EH (cell line): ENCODE results near the gene GLOD4.
"Not testable (repeated sequence)": the region's sequence is repeated elsewhere in the genome, so short reads cannot be mapped to it uniquely, and the experiment has no call there.

ENCODE experiments used
- DNase-seq: peaks from one replicate; pipeline ENCODE4 v3.0.0-alpha.2; 2015; ENCODE audit warnings: low read depth

The GLOD4 gene, protein sequence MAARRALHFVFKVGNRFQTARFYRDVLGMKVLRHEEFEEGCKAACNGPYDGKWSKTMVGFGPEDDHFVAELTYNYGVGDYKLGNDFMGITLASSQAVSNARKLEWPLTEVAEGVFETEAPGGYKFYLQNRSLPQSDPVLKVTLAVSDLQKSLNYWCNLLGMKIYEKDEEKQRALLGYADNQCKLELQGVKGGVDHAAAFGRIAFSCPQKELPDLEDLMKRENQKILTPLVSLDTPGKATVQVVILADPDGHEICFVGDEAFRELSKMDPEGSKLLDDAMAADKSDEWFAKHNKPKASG

DNA sequence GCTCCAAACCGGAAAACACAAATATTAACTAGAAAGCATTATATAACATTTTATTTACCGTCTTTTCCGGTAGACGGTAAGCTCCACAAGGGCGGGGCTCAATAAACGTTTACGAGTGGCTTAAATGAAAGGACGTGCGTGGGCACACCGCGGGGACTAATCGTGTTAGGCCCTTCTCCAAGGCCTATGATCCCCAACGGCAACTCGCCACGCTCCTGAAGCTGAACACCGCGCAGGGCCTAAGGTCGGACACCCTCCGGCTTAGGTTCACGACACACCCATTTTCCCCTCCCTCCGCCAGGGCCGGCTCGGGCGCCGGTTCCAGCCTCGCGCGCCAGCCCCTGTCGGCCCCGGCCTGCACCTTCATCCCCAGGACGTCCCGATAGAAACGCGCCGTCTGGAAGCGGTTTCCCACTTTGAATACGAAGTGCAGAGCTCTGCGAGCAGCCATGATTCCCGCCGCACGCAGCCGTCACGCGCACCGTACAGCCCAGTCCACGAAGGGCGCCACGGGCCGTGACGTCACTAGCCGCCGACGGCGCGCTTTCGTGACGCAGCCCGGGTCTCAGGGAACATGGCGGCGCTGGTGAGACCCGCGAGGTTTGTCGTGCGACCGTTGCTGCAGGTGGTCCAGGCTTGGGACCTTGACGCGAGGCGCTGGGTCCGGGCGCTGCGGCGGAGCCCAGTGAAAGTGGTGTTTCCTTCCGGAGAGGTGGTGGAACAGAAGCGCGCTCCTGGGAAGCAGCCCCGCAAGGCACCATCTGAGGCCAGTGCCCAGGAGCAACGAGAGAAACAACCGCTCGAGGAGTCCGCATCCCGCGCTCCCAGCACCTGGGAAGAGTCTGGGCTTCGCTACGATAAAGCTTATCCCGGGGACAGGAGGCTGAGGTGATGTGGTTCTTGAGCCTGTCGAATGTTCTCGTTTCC lies at the start of gene GLOD4, which contains the start of gene MRM3:
GLOD4 (minus strand) TSS at position 476 of the 927 bp plus-strand sequence; CDS start at position 451, 25 bp downstream.
MRM3 (plus strand) TSS at position 549 of the 927 bp plus-strand sequence; CDS start at position 575, 26 bp downstream.
- DNase-seq, result peak; percentile 87

DNA sequence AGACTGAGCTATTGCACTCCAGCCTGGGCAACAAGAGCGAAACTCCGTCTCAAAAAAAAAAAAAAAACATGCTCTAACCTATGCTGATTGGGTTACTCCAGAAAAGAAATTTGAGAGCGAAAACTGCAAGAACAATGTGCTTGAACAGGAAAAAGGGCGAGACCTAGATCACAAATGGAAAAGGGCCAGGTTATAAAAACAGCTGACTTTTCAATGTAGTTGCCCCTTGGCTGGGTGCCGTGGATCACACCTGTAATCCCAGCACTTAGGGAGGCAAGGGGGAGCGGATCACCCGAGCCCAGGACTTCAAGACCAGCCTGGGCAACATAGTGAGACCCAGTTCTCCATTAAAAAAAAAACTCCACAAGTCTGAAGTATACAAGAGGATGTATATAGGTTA lies 48.9 kb upstream of the GLOD4 start:
- no peak for DNase-seq

DNA sequence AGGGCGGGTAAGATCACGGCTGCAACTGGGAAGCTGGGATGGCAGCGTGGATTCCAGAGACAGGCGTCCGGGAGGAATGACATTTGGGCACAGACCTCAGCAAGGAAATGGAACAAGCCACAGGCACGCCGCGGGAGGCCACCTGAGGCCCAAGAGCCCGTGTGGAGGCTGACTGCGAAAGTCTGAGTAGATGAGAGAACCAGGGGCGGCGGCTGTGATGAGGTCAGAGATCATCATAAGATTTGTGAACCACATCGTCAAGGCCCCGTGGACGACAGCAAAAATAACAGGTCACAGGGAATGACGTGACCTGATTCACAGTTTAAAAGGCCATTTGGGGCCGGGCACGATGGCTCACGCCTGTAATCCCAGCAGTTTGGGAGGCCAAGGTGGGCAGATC lies 48.3 kb upstream of the GLOD4 start:
- DNase-seq, result no peak

DNA sequence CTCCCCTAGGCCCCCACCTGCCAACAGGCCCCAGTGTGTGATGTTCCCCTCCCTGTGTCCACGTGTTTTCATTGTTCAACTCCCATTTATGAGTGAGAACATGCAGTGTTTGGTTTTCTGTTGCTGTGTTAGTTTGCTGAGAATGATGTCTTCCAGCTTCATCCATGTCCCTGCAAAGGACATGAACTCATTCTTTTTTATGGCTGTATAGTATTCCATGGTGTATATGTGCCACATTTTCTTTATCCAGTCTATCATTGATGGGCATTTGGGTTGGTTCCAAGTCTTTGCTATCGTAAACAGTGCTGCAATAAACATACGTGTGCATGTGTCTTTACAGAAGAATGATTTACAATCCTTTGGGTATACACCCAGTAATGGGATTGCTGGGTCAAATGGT lies 47.5 kb upstream of the GLOD4 start:
- not testable (repeated sequence) for DNase-seq

DNA sequence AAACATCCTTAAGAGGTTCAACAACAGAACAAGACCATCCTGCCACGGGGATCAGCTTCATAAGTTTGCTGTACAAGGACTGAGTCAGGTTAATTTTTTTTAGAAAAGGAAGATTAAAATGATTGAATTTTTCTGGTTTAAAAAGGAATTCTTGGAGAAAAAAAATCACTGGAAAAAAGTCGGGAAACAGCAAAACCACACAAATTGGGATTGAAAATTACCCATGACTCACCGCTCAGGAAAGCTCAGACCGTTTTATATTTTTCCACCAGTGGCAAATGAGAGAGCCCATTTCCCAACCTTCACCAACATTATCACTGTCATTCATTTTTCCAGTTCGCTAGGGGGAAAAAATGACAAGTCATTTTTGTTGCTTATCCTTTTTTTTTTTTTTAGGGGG lies 46.7 kb upstream of the GLOD4 start:
- peak; percentile 68 for DNase-seq

DNA sequence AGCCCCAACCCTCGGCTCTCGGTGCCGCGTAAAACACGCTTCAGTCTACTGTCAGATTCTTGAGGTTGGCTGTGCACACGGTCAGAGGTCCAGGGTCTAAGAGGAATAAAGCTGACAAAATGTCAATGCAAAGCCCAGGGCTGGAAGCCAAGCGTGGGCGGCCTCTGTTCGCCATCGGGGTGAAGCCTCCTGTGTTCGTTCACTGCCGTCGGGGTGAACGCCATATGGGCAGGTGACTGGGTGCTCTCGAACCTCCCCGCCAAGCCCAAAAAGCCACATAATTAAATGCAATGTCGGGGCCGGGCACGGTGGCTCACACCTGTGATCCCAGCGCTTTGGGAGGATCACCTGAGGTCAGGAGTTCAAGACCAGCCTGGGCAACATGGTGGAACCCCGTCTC lies 44.7 kb upstream of the GLOD4 start:
- DNase-seq, result no peak

DNA sequence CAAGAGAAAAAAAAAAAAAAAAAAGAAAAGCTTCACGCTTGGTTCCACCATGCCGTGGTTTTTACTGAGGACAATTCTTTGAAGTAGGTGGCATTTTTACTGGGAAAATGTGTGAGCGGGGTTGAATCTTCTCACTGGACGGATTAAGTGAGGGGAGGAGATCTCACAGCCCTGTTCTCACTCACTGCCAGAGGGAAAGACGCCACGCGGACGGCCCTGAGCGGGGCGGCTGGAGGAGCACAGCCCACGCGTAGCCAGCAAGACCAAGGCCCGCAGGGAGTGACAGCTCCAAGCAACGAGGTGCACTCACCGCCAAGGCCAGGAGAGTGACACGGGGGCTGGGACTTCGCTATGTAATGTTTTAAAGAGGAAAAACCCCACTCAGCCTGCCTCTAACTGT lies 43.1 kb upstream of the GLOD4 start:
- no peak for DNase-seq

DNA sequence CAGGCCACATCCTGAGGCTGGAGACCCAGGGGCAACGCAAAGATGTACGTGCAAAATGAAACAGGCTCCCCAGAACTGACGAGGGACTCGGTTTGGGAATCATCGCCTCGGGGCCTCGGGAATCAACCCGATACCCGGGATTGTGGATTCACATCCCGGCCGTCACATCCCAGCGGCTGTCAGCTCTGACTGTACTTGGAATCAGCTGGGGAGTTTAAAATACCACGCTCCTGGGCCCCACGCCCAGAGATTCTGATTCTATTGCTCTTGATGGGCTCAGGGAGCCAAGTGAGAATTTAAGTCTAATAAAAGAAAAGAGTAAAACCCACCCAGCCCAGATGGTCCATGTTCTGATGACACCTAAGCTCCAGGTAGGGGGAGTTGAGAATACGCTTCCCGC lies 42.3 kb upstream of the GLOD4 start:
- no peak for DNase-seq

DNA sequence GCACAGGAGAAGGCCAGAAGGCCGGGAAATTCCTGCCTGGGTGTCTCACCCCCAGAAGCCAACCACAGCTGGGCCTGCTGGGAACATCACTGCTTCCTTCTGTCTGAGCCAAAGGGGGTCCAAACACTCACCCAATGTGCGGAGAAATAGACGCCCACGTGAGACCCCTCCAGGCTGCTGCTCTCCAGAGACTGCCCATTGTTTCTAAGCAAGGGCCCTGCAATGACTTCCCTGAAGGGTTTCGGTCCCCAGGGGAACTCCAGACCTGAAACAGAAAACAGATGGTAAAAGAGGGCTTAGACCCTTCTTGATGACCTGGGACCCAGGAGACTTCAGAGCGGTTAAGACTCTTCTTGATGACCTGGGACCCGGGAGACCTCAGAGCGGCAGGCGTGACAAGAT lies 41.4 kb upstream of the GLOD4 start:
- no peak for DNase-seq

DNA sequence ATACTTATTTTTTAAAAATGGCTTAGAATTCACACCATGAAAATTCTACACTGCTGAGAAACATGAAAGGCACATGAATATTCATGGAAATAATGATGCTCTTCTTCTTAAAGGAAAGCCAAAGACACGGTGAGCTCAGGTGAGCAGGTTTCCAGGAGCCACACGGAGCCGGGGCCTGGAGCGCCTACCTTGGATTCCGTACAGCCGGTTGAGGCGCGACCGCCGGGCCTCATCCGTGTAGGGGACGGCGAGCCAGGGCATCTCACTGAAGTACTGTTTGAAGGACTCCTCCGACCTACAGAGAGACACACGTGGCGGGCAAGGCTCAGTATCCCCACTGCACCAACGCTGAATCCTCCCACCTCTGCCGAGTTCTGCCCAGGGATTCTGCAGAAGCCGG lies 37.2 kb upstream of the GLOD4 start:
- DNase-seq, result no peak

DNA sequence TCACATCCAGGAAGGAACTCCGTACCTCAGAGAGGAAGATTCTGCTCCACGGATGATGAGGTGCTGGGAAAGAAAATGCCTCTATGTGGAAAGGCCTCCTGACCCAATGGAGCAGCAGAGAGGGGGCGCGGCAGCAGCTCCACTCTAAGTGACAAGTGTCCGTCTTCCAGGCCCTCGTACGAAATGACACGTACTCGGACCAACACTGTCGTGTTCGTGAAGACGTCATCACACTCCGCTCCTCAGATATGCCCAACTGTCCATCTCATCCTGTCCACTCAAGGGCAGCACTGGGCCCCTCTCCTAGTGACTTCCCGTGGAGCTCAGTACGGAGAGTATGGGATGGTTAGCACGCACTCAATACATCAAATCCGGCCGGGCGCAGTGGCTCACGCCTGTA lies 32.3 kb upstream of the GLOD4 start:
- no peak for DNase-seq

DNA sequence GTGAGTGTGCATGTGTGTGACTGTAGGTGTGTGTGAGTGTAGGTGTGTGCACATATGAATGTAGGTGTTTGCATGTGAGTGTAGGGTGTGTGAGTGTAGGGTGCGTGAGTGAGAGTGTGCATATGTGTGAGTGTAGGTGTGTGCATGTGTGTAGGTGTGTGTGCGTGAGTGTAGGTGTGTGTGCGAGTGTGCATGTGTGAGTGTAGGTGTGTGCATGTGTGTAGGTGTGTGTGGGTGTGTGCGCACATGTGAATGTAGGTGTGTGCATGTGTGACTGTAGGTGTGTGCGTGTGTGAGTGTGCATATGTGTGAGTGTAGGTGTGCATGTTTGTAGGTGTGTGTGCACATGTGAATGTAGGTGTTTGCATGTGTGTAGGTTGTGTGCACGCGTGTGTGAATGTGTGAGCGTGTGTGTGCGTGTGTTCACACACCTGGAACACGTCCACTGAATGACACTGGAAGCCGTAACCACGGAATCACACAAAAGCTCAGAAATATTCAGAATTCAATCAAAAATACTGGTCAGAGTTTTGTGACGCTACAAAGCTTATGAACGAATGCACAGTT lies 30.6 kb upstream of the GLOD4 start:
- DNase-seq, result no peak

DNA sequence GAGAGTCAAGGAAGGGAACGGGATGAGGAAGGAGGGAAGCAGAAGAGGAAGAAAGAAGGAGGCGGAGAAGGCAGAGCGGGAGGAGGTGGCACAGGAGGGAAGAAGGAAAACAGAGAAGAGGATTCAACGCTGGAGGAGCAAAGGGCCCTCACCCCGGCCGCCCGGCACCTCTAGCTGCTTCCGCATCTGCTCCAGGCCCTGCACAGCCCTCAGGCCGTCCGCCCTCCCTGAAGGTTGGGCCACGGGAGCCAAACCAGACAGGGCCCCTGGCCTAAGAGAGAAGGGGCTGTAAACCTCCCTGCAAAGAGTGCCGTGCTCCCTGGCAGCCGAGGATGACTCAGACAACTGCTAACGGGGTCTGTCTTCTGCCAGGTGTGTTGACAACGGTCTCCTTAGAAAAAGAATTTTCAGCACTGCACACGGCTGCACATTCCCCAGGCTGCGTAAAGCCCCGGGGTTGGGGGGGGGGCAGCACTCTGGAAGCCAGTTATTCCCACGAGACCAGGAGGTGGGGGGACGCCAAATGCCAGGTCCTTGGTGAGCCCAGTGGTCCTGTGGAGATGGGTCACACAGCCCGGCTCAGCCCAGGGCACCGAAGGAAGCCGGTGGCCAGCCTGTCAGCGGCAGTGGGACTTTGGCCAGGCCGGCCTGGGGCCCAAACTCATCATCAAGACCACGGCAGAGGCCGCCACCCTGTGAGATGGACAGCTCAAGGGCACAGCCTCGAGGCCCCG lies 29.1 kb upstream of the GLOD4 start:
- no peak for DNase-seq

DNA sequence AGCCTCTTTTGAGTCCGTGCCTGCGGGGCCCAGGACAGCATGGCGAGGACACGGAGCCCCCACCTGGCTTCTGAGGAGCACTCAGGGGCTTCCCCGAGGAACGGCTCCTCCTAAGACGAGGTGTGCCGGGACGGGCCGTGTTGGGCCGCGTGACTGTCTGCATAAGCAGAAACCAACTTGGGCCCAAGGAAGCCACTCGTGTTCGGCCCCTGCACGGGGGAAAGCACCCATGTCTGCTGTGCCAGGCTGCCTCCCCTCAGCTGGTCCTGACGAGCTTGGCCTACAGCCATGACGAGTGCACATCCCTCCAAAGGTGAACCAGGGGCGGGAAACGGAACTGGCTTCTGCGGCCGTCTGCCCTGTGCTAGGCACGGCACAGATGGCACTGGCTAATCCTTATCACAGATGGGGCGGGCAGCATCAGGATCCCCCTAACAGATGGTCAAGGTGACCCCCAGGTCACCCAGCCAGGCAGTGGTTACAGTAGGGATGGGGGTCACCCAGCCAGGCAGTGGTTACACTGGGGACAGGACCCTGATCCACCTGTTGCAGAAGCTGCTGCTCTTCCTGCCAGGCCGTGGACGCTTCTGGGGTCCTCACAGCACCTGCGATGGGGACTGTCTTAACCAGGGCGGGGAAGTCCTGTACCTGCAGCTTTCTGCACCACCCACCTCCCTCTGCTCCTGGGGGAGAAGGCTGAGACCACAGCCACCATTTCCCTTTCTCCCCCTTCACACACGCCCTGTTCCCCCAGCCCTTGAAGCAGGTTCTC lies 25.6 kb upstream of the GLOD4 start:
- no peak for DNase-seq

DNA sequence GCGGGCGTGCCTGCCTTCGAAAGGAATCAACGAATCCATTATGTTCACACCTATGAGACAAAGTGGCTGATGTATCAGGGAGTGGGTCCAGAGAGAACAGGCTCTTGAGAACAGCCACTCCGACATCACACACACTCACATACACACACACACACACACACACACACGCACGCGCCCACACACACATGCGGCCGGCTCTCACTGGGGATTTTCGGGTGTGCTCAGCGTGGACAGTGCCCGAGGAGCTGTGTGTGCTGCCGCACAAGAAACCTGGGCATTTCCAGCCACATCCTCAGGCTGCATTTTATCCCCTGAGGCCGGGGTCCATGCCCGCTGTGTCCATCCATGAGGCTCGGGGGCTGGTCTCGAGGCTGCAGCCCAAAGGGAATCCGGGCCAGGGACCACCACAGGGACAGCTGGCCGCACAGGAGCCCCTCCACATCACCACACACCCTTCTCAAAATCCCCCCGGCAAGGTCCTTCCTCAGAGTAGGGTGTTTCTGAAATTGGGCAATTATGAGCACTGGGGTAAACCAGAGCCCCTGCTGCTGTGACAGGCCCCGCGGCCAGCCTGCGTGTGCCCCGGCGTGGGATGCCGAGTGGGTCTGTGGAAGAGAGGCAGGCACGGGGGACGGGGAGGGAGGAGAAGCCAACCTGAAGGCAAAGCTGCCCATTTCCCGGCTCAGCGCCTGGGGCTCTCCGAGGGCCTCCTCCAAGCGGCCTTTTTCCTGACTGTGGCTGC lies 24.9 kb upstream of the GLOD4 start:
- no peak for DNase-seq

DNA sequence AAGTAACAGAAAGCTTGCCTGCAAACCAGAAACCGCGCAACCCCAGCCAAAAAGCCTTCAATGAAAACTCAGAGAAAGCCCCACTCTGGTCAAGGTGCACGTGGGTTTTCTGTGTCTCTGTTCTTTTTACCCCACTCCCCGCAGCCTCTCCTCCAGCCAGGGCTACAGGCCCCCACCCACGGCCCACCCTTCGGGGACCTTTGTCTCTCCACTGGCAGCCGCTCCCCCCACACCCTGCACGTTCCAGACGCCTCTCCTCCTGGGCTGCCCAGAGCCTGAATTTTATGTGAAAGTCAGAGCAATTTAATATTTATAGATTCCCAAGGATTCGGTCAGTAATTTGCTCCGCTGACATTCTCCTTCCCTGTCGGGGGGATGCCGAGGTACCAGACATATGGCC lies 24.3 kb upstream of the GLOD4 start:
- no peak for DNase-seq

DNA sequence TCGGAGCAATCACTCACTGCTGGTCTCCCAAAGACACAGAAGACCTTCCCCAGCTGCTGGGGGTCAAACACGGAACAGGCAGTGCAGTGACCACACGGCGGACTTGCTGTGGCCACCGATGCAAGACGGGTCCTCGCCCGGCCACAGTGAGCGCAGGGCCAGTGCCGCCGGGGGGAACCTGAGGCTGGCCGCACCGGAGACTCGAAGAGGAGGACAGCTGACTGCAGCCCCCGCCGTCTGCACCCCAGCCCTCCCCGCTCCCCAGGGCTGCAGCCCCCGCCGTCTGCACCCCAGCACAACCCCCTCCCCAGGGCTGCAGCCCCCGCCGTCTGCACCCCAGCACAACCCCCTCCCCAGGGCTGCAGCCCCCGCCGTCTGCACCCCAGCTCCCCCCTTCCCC lies 23.8 kb upstream of the GLOD4 start:
- DNase-seq, result not testable (repeated sequence)

DNA sequence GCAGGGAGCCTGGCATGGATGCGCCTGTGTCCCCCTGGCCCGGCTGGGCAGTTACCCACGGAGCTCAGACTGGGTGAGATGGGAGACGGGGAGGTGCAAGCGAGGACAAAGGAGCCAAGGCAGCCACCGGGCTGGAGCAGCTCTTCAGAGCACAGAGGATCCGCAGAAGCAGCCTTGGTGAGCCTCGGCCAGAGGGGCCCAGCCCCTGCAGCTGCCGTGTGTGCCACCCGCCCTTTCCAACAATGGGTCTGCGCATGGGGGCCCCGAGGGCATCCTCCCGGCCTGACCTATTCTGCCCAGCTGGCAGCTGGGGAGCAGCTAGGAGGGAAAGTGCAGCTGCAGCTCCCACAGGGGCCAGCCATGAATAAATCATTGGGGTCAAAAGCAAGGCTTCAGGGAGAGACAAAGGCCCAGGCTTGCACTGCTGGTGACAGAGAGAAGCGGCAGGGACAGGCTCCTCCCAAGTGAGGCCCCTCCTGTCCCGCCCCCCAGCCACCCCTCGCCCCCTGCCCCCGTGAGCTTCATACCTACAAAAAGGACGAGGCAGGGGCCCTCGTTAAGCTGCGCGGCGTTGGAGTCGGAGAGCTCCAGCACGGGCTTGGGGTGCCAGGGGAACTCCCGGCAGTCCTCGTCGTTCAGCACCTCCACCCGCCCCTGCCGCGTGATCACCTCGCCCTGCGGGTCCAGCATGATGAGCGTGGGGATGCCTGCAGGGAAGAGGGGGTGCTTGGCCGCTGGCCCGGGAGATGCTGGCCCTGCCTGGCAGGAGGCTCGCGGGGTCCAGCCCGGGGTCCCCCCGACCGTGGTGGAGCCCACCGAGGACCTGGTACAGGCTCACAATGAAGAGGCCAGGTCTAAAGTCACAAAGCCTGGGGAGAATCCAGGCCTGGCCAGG lies 22.7 kb upstream of the GLOD4 start:
- no peak for DNase-seq
